Activated naive CD8-positive, alpha-beta T cell treated with anti-CD3 and anti-CD28 coated beads, Interleukin-2, amount 50 U/mL, for 24 hours (primary cell): Measurements from ENCODE around the gene TAF3.
A peak's percentile ranks its signal among the peaks of the same experiment; 100 is the strongest.

Experiments used
- ATAC-seq: fragments of 150-1000 bp; cut with Tn5 transposase; one replicate; pipeline ENCODE4 v1.10.0; 2021
- DNase-seq: peaks from one replicate; pipeline ENCODE4 v3.0.0; 2021
- H3K27ac Mint-ChIP-seq: one replicate; pipeline ENCODE4 v1.8.0; 2021; ENCODE audit warnings: mild to moderate bottlenecking, mixed read lengths
- H3K27me3 Mint-ChIP-seq: one replicate; pipeline ENCODE4 v1.8.0; 2021; ENCODE audit warnings: mixed read lengths
- H3K36me3 Mint-ChIP-seq: one replicate; pipeline ENCODE4 v1.8.0; 2021; ENCODE audit warnings: low read depth, mixed read lengths
- H3K4me1 Mint-ChIP-seq: one replicate; pipeline ENCODE4 v1.8.0; 2021; ENCODE audit warnings: mixed read lengths
- H3K4me3 Mint-ChIP-seq: one replicate; pipeline ENCODE4 v1.8.0; 2021; ENCODE audit warnings: mild to moderate bottlenecking, moderate library complexity, mixed read lengths
- H3K9me3 Mint-ChIP-seq: one replicate; pipeline ENCODE4 v1.8.0; 2021; ENCODE audit warnings: mixed read lengths

Gene TAF3

GRCh38 chr10:7876541-7877127 is 58.3 kb downstream of the TAF3 start:
- Mint-ChIP-seq H3K36me3 (no peaks in the 10 kb centered on the region), H3K4me1 (peaks cover 19% of the 10 kb centered on the region), H3K27ac (no peak overlapping the region), H3K27me3 (no peaks in the 10 kb centered on the region), H3K9me3 (no peaks in the 10 kb centered on the region), H3K4me3 (no peak overlapping the region)
- DNase-seq (no peak), ATAC-seq (no peak)

DNA sequence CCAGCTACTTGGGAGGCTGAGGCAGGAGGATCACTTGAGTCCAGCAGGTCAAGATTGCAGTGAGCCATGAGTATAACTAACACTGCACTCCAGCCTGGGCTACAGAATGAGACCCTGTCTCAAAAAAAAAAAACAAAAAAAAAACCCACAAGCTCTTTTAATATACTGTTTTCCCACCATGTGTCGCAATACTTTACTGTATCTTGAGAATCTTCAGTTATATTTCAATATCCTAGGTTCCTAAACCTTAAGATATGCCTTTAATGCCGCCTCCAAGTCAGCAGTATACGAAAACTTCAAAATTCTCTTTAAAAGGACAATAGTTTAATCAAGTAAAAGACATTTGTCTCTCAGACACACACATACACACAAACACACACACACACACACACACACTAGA is 62.8 kb downstream of the TAF3 start:
- peaks cover 20% of the 10 kb centered on the region for H3K4me1 Mint-ChIP-seq
- H3K9me3 Mint-ChIP-seq = no peaks in the 10 kb centered on the region
- no peaks in the 10 kb centered on the region for H3K27me3 Mint-ChIP-seq
- H3K4me3 Mint-ChIP-seq = no peak overlapping the region
- no peak overlapping the region for H3K27ac Mint-ChIP-seq
- H3K36me3 Mint-ChIP-seq = no peaks in the 10 kb centered on the region
- no peak for DNase-seq
- no peak for ATAC-seq

DNA sequence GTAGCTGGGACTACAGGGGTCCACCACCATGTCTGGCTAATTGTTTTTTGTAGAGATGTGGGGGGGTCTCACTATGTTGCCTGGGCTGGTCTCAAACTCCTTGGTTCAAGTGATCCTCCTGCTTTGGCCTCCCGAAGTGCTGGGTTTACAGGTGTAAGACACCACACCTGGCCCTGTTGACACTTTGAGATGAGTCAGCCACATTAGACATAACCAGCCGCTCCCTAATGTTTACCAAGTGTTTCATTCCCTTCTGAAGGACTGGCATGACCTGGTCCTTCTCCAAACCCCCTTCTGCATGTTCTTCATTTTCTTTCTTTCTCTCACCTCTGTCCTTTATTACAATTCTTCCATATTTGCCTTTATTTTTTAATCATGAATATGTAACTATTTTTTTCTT is 67.8 kb downstream of the TAF3 start:
- H3K27ac Mint-ChIP-seq = no peak overlapping the region
- DNase-seq (no peak), ATAC-seq (no peak)
- no peaks in the 10 kb centered on the region for H3K36me3 Mint-ChIP-seq
- no peaks in the 10 kb centered on the region for H3K9me3 Mint-ChIP-seq
- peaks cover 30% of the 10 kb centered on the region for H3K4me1 Mint-ChIP-seq
- H3K27me3 Mint-ChIP-seq = no peaks in the 10 kb centered on the region
- no peak overlapping the region for H3K4me3 Mint-ChIP-seq

- ATAC-seq = no peak
- H3K36me3 Mint-ChIP-seq = no peaks in the 10 kb centered on the region
- H3K4me3 Mint-ChIP-seq = no peak overlapping the region
- no peaks in the 10 kb centered on the region for H3K9me3 Mint-ChIP-seq
- H3K27ac Mint-ChIP-seq = no peak overlapping the region
- no peaks in the 10 kb centered on the region for H3K27me3 Mint-ChIP-seq
- no peak for DNase-seq
- peaks cover 26% of the 10 kb centered on the region for H3K4me1 Mint-ChIP-seq
Observed at GRCh38 chr10:7887174-7887816, 69.0 kb downstream of the TAF3 start.

- DNase-seq (no peak), ATAC-seq (no peak)
- Mint-ChIP-seq H3K4me3 (no peak overlapping the region), H3K27ac (no peak overlapping the region), H3K36me3 (no peaks in the 10 kb centered on the region), H3K27me3 (no peaks in the 10 kb centered on the region), H3K4me1 (peaks cover 25% of the 10 kb centered on the region), H3K9me3 (no peaks in the 10 kb centered on the region)
Observed at GRCh38 chr10:7889947-7890542, 71.7 kb downstream of the TAF3 start.

DNA sequence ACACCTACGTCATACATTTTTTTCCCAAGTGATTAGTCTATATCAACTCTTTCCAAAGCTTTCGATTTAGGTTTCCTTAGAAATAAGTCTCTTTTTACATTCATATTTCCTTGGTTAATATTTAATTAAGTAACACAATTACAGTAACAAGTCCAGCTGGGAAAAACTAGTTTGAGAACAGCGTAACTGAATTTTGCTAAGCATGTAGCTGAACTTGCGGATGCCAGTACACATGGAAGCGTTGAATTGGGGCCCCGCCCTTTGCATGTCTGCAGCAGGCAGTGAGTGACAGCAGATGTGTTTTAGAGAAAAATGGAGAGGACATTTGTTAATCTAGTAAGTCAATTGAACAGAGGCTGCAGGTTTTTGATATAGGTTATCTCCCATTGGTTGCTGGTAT is 72.5 kb downstream of the TAF3 start:
- H3K4me1 Mint-ChIP-seq = peaks cover 31% of the 10 kb centered on the region

DNA sequence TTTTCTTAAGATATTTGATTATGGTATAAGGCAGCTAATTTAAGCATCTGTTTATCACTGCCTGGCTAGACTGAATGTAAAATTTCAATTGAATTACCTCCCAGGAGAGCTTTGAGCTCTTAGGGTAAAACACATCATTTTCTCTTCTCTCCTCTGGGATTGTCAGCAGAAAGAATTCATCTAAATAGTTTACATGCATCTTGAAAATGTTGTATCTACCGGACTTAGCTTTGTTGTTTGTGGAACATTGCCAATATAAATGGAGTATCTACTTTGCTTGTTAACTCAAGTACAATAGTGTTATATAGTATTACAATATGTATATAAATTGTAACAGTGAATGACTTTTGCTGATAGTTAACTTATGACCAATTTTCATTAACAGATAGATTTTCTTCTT is 73.3 kb downstream of the TAF3 start:
- Mint-ChIP-seq H3K4me3 (no peak overlapping the region), H3K27ac (no peak overlapping the region), H3K36me3 (peaks cover under 1% of the 10 kb centered on the region), H3K9me3 (no peaks in the 10 kb centered on the region), H3K4me1 (peaks cover 39% of the 10 kb centered on the region), H3K27me3 (no peaks in the 10 kb centered on the region)
- DNase-seq (no peak), ATAC-seq (no peak)

More for the DNA sequence above, 72.5 kb downstream of the TAF3 start:
- no peaks in the 10 kb centered on the region for H3K27me3 Mint-ChIP-seq
- DNase-seq = no peak
- ATAC-seq = no peak
- no peaks in the 10 kb centered on the region for H3K36me3 Mint-ChIP-seq
- H3K9me3 Mint-ChIP-seq = no peaks in the 10 kb centered on the region
- no peak overlapping the region for H3K27ac Mint-ChIP-seq
- no peak overlapping the region for H3K4me3 Mint-ChIP-seq

GRCh38 chr10:7892146-7892545 is 73.8 kb downstream of the TAF3 start:
- peaks cover 43% of the 10 kb centered on the region for H3K4me1 Mint-ChIP-seq
- ATAC-seq = no peak
- H3K27me3 Mint-ChIP-seq = no peaks in the 10 kb centered on the region
- no peaks in the 10 kb centered on the region for H3K9me3 Mint-ChIP-seq
- no peak for DNase-seq
- H3K36me3 Mint-ChIP-seq = peaks cover 6% of the 10 kb centered on the region
- H3K4me3 Mint-ChIP-seq = no peak overlapping the region
- no peak overlapping the region for H3K27ac Mint-ChIP-seq

- Mint-ChIP-seq H3K27me3 (no peaks in the 10 kb centered on the region), H3K27ac (no peak overlapping the region), H3K9me3 (no peaks in the 10 kb centered on the region), H3K36me3 (peaks cover 20% of the 10 kb centered on the region), H3K4me3 (no peak overlapping the region), H3K4me1 (peaks cover 34% of the 10 kb centered on the region)
- DNase-seq = no peak
- ATAC-seq = no peak
Observed at GRCh38 chr10:7895699-7896090, 77.4 kb downstream of the TAF3 start.

DNA sequence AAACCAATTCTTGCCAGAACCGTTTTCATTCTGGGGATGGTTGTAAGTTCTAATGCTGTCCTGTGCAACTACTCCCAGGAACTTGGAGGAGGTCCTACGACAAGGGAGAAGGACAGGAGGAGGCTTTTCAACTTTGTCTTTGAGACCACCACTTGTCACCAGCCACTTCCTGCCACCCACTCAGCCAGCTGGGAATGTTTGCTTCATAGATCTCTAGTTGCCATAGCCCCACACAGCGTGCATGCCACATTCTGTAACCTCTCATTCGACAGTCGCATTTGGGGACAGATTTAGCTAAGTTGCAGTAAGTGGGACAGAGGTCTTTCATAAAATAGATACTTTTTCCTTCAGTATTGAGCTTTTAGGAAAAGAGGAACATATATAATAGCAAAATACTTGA is 78.0 kb downstream of the TAF3 start:
- DNase-seq (peak; percentile 31), ATAC-seq (peak; percentile 63)
- Mint-ChIP-seq H3K27ac (peak overlapping the region; percentile 7), H3K9me3 (no peaks in the 10 kb centered on the region), H3K27me3 (no peaks in the 10 kb centered on the region), H3K4me1 (peaks cover 30% of the 10 kb centered on the region), H3K36me3 (peaks cover 20% of the 10 kb centered on the region), H3K4me3 (no peak overlapping the region)

GRCh38 chr10:7901256-7901655 is 83.0 kb downstream of the TAF3 start:
- DNase-seq (no peak), ATAC-seq (no peak)
- Mint-ChIP-seq H3K4me3 (no peak overlapping the region), H3K36me3 (peaks cover 23% of the 10 kb centered on the region), H3K27me3 (no peaks in the 10 kb centered on the region), H3K27ac (no peak overlapping the region), H3K9me3 (no peaks in the 10 kb centered on the region), H3K4me1 (peaks cover 21% of the 10 kb centered on the region)

DNA sequence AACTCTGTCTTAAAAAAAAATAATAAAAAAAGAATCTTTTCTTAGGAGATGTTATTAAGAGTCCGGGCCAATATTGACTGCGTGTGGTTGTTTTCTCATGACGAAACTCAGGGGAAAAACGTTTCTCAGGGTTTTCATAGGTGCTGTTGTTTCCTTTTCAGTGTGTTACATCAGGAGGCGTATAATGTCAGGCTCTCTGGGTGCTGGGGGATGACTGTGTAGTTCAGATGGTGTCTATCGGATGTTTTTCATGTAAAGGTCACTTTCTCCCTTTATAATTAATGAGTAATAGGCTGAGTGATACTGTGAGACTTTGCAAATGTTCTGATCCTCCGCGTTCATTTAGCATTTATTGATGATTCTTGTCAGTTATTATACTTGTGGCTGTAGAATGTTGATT is 84.1 kb downstream of the TAF3 start:
- H3K4me1 Mint-ChIP-seq = peaks cover 13% of the 10 kb centered on the region
- H3K27me3 Mint-ChIP-seq = no peaks in the 10 kb centered on the region
- H3K36me3 Mint-ChIP-seq = peaks cover 17% of the 10 kb centered on the region
- DNase-seq (no peak), ATAC-seq (no peak)
- H3K9me3 Mint-ChIP-seq = no peaks in the 10 kb centered on the region
- no peak overlapping the region for H3K27ac Mint-ChIP-seq
- no peak overlapping the region for H3K4me3 Mint-ChIP-seq

- no peaks in the 10 kb centered on the region for H3K9me3 Mint-ChIP-seq
- DNase-seq = no peak
- H3K27ac Mint-ChIP-seq = no peak overlapping the region
- peaks cover 18% of the 10 kb centered on the region for H3K4me1 Mint-ChIP-seq
- H3K27me3 Mint-ChIP-seq = no peaks in the 10 kb centered on the region
- H3K4me3 Mint-ChIP-seq = no peak overlapping the region
- H3K36me3 Mint-ChIP-seq = peaks cover 9% of the 10 kb centered on the region
- no peak for ATAC-seq
Observed at GRCh38 chr10:7903851-7904250, 85.5 kb downstream of the TAF3 start.

GRCh38 chr10:7906128-7906527 is 87.8 kb downstream of the TAF3 start:
- Mint-ChIP-seq H3K9me3 (no peaks in the 10 kb centered on the region), H3K4me3 (no peak overlapping the region), H3K27me3 (no peaks in the 10 kb centered on the region), H3K36me3 (peaks cover 8% of the 10 kb centered on the region), H3K4me1 (peaks cover 14% of the 10 kb centered on the region), H3K27ac (no peak overlapping the region)
- no peak for DNase-seq
- ATAC-seq = no peak

- Mint-ChIP-seq H3K27ac (no peak overlapping the region), H3K9me3 (no peaks in the 10 kb centered on the region), H3K36me3 (peaks cover 8% of the 10 kb centered on the region), H3K4me3 (no peak overlapping the region), H3K27me3 (no peaks in the 10 kb centered on the region), H3K4me1 (peaks cover 18% of the 10 kb centered on the region)
- no peak for ATAC-seq
- no peak for DNase-seq
Observed at GRCh38 chr10:7908541-7909210, 90.4 kb downstream of the TAF3 start.
